Glomerular endothelial cell (primary cell): ENCODE data around the gene ZNF576. TPM values are rescaled to one million over a fixed set of nuclear protein-coding genes. Genes with fewer than 3 reads are reported as not detected.
"Not testable (repeated sequence)": the region's sequence is repeated elsewhere in the genome, so short reads cannot be mapped to it uniquely, and the experiment has no call there.

Experiments used
- DNase-seq: peaks from one replicate; pipeline ENCODE4 v3.0.0-alpha.2; 2011; ENCODE audit warnings: low read depth, low spot score; ENCODE audit errors: extremely low read depth
- total RNA-seq: library from RNA; depleted of rRNA; stranded (reverse); fragments of >200 nt; gene quantifications from 2 replicates; pipeline ENCODE4 v1.2.3, GENCODE V29; 2015

ZNF576 gene
- total RNA-seq, 1 donor from 2014 or later: 11.2 TPM

- no peak for DNase-seq
These were observed 27.7 kb downstream of the ZNF576 start for GRCh38 chr19:43623889-43624670.

- no peak for DNase-seq
These were observed 28.5 kb downstream of the ZNF576 start for GRCh38 chr19:43624933-43625332.

- no peak for DNase-seq
These were observed 29.7 kb downstream of the ZNF576 start for GRCh38 chr19:43625918-43626579.

GRCh38 chr19:43626838-43627237 is 30.4 kb downstream of the ZNF576 start:
- DNase-seq: no peak

- DNase-seq: no peak
These were observed 32.4 kb downstream of the ZNF576 start for GRCh38 chr19:43628646-43629326.

- no peak for DNase-seq
These were observed 35.1 kb downstream of the ZNF576 start for GRCh38 chr19:43631491-43631890.

- no peak for DNase-seq
These were observed 37.1 kb downstream of the ZNF576 start for GRCh38 chr19:43633520-43633919.

GRCh38 chr19:43634068-43634467 is 37.7 kb downstream of the ZNF576 start:
- no peak for DNase-seq

GRCh38 chr19:43634506-43634871 is 38.1 kb downstream of the ZNF576 start:
- no peak for DNase-seq

- no peak for DNase-seq
These were observed 38.6 kb downstream of the ZNF576 start for GRCh38 chr19:43634872-43635560.

GRCh38 chr19:43635561-43635940 is 39.2 kb downstream of the ZNF576 start:
- not testable (repeated sequence) for DNase-seq

- DNase-seq: no peak
These were observed 39.8 kb downstream of the ZNF576 start for GRCh38 chr19:43636121-43636683.

- no peak for DNase-seq
These were observed 42.0 kb downstream of the ZNF576 start for GRCh38 chr19:43638214-43638994.

- no peak for DNase-seq
These were observed 42.7 kb downstream of the ZNF576 start for GRCh38 chr19:43638995-43639518.

GRCh38 chr19:43639519-43640423 is 43.4 kb downstream of the ZNF576 start, which contains the start of gene CADM4:
TSS of gene CADM4 (minus strand) at chr19:43639850. CDS start at chr19:43639790, 60 bp downstream.
- no peak for DNase-seq

GRCh38 chr19:43640424-43640757 is 44.0 kb downstream of the ZNF576 start:
- no peak for DNase-seq

- no peak for DNase-seq
These were observed 44.9 kb downstream of the ZNF576 start for GRCh38 chr19:43641333-43641732.

- DNase-seq: no peak
These were observed 46.1 kb downstream of the ZNF576 start for GRCh38 chr19:43642531-43642930.

- no peak for DNase-seq
These were observed 46.9 kb downstream of the ZNF576 start for GRCh38 chr19:43643326-43643725.
